Skeletal muscle tissue (tissue), 4 donors: ENCODE data around the gene ARHGEF7. TPM values are rescaled to one million over a fixed set of nuclear protein-coding genes. Genes with fewer than 3 reads are reported as not detected.

Experiments
- H3K27ac ChIP-seq: one replicate; pipeline ENCODE4 v1.7.0; 2013; ENCODE audit warnings: mild to moderate bottlenecking, low read depth, low read length, inconsistent platforms
- H3K27me3 ChIP-seq, 3 donors: one replicate each; pipeline ENCODE4 v1.7.0; 2013; ENCODE audit warnings: low read length in 3 of 3; ENCODE audit not compliant: control insufficient read depth in 3 of 3, insufficient read depth in 3 of 3
- H3K36me3 ChIP-seq, 3 donors: one replicate each; pipeline ENCODE4 v1.7.0; 2013; ENCODE audit warnings: low read length in 3 of 3; ENCODE audit not compliant: control insufficient read depth in 3 of 3, insufficient read depth in 3 of 3
- H3K4me1 ChIP-seq, 3 donors: one replicate each; pipeline ENCODE4 v1.7.0; 2013; ENCODE audit warnings: low read length in 3 of 3, mild to moderate bottlenecking in 3 of 3; ENCODE audit not compliant: control insufficient read depth in 3 of 3, insufficient read depth in 3 of 3
- H3K4me3 ChIP-seq, 3 donors: one replicate each; pipeline ENCODE4 v1.7.0; 2013; ENCODE audit warnings: low read length in 3 of 3
- H3K9ac ChIP-seq, 3 donors: one replicate each; pipeline ENCODE4 v1.7.0; 2013; ENCODE audit warnings: low read length in 3 of 3, mild to moderate bottlenecking in 3 of 3, moderate library complexity in 2 of 3, low read depth in 1 of 3
- H3K9me3 ChIP-seq, 3 donors: one replicate each; pipeline ENCODE4 v1.7.0; 2013; ENCODE audit warnings: low read length in 3 of 3; ENCODE audit not compliant: control insufficient read depth in 3 of 3
- total RNA-seq: library from RNA; depleted of rRNA; stranded (reverse); fragments of >200 nt; gene quantifications from one replicate; pipeline ENCODE4 v1.2.3, GENCODE V29; 2014
- donor health status: Osteomylitis.

ARHGEF7 gene
- total RNA-seq, 1 donor from 2014 or later, result 99.7 TPM

DNA sequence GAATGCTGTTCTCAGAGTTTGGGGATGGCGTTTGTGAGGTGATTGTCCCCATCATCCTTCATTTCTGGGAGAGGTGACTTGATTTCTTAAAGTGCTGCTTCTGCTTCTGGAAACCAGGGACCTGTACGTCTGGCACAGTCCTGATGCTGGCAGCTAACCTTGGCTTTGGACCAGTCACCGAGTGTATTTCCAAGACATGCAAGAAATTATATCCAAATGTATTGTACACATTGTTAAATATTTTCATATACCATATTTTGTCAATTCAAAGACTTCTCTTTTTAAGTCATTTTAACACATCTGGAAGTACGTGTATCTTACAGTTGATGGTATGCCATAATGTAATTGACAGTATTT lies 97.4 kb downstream of the ARHGEF7 start:
- Histone ChIP-seq H3K4me3 (no peak overlapping the region), H3K27ac (peak overlapping the region; percentile 38), H3K27me3 (no peaks in the 10 kb centered on the region), H3K9me3 (no peaks in the 10 kb centered on the region), H3K9ac (no peak overlapping the region), H3K36me3 (no peaks in the 10 kb centered on the region), H3K4me1 (peaks cover 58 to 82% (median 72%) of the 10 kb centered on the region in 3 donors)

DNA sequence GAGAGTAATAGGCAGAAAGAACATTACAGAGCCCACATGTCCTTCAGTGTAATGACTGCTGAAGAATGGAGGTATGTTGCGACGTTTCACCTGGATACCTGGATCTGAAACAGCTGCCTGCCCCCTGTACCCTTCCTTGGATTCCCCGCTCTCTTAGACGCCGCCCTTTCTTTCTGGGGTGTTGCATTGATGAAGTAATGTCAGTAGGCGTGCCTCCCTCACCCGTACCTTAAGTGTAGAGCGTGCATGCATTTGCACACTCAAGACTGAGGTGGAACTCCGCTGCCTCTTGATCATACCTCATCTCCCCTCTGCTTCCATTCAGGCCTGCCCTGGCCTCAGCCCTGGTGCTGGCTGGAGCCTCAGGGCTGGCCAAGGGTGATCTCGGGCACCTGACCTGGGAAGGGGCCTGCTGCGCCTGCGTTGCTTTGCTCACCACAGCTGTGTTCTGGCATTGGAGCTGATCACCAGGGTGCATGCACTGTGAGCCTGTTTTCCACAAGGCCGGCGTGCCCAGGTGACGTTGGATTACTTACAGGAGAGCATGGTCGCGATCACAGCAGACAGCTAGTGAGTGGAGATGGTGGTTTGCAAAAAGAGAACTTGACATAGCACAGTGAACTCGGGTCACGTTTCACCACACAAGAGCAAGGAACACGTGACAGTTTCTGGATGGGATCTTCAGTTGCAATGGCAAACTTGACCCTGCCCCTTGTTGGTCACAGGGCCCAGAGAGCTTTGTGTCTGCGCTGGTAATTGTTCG lies 99.0 kb downstream of the ARHGEF7 start:
- peaks cover 62 to 80% (median 70%) of the 10 kb centered on the region in 3 donors for H3K4me1 ChIP-seq
- peak overlapping the region; percentile 50 for H3K27ac ChIP-seq

DNA sequence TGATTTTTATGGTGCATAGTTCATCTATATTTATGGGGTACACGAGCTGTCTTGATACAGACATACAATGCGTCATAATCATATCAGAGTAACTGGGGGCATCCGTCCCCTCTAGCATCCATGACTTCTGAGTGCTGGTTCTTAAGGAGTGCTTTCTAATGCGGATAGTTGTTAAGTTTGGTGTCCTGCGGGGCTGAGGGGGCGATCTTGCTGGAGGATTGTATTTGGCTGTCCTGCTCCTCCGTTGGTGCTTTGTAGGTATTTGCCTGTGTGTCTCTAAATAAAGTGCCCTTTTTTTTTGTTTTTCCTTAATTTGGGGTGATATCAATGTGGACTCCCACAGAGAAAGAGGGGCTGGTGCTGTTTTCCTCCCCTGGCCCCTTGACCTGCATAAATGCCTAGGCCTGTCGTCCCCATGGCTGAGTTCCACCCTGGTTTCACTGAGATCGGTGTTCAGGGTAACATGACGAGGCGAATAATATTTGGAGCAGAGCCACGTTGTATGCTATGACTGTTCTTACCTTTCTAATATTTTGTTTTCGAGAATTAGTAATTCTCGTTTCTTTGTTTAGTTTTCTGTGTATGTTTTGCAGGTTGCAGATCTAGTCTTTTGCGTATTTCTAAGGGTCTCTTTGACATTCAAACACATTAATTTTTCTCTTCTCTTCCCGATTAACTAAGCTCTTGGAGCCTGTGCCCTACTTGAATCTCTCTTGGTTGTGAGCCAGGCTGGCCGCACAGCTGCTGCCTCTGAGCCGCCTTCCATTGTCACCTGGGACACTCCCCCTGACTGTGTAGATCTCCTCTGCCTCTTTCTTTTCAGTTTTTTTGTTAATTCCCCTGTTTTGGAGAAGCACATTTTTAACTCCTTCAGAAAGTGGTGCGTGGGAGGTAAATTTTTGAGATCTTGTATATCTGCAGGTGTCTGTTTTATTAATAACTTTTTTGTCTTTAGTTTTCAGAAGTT lies 100.3 kb downstream of the ARHGEF7 start:
- H3K27me3 ChIP-seq, result no peaks in the 10 kb centered on the region
- peak overlapping the region in 2 of 3 donors; percentile 5 to 17 for H3K4me3 ChIP-seq
- H3K36me3 ChIP-seq, result no peaks in the 10 kb centered on the region
- H3K27ac ChIP-seq, result peak overlapping the region; percentile 76
- peak overlapping the region in 2 of 3 donors; percentile 32 to 42 for H3K9ac ChIP-seq
- no peaks in the 10 kb centered on the region for H3K9me3 ChIP-seq
- peaks cover 67 to 79% (median 71%) of the 10 kb centered on the region in 3 donors for H3K4me1 ChIP-seq

More for the DNA sequence above, 99.0 kb downstream of the ARHGEF7 start:
- Histone ChIP-seq H3K4me3 (peak overlapping the region in 1 of 3 donors; percentile 19), H3K27me3 (no peaks in the 10 kb centered on the region), H3K9me3 (no peaks in the 10 kb centered on the region), H3K9ac (no peak overlapping the region), H3K36me3 (no peaks in the 10 kb centered on the region)

DNA sequence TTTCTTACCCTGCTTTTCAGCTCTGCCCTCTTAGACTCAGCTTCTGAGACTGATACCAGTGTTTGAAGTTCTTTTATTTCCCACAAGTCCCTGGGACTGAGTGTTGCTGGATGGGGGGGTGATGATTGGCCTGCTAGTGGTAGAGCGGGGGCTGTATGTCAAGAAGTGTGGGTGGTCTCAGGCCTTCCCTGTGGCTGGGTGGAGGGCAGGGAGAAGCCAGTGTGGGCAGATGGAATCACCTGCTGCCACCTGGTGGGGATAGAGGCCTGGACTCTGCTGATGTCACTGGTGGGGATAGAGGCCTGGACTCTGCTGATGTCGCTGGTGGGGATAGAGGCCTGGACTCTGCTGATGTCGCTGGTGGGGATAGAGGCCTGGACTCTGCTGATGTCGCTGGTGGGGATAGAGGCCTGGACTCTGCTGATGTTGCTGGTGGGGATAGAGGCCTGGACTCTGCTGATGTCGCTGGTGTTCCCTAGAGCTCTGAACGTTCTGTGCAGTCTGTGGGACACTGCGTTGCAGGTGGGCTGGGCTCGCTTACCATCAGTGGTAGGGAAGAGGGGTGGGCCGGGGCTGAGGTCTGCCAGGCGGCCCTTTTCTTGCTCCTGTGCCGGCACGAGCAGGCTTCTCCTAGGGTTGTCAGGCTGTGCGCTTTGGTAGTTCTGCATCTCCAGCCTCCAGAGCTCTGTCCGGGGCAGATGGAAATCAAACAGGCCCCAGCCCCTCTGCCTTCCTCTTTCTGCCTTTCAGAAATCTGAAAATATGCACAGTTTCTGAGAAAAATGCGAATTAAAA lies 101.3 kb downstream of the ARHGEF7 start:
- Histone ChIP-seq H3K4me1 (peaks cover 62 to 73% (median 66%) of the 10 kb centered on the region in 3 donors), H3K27ac (peak overlapping the region; percentile 76), H3K4me3 (no peak overlapping the region), H3K9me3 (no peaks in the 10 kb centered on the region), H3K36me3 (no peaks in the 10 kb centered on the region), H3K9ac (peak overlapping the region in 2 of 3 donors; percentile 36 to 69), H3K27me3 (no peaks in the 10 kb centered on the region)

DNA sequence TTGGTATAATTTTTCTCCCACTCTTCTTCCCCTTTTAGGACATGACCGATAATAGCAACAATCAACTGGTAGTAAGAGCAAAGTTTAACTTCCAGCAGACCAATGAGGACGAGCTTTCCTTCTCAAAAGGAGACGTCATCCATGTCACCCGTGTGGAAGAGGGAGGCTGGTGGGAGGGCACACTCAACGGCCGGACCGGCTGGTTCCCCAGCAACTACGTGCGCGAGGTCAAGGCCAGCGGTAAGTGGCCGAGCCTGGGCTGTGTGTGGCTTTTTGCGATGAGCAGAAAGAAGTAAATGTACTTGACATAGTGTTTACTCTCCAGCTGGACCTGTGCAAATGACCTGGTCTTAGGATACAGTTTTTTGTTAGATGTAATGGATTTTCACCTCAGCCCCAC lies 102.5 kb downstream of the ARHGEF7 start:
- H3K4me3 ChIP-seq, result no peak overlapping the region
- H3K27me3 ChIP-seq, result no peaks in the 10 kb centered on the region
- H3K27ac ChIP-seq, result peak overlapping the region; percentile 15
- H3K9ac ChIP-seq, result peak overlapping the region in 2 of 3 donors; percentile 35 to 69
- no peaks in the 10 kb centered on the region for H3K36me3 ChIP-seq
- H3K9me3 ChIP-seq, result no peaks in the 10 kb centered on the region
- H3K4me1 ChIP-seq, result peaks cover 53 to 65% (median 60%) of the 10 kb centered on the region in 3 donors

DNA sequence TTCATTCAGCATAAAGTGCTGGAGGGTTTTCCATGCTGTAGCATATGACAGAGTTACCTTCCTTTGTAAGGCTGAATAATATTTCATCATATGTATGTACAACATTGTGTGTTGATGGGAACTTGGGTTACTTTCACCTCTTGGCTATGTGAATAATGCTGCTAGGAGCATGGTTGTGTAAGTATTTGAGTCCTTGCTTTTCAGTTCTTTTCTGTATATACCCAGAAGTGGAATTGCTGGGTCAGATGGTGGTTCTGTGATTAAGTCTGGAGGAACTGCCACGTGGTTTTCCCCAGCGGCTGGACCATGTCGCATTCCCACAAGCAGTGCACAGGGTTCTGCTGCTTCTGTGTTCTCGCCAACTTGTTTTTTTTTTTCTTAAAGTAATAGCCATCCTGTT lies 104.2 kb downstream of the ARHGEF7 start:
- H3K4me3 ChIP-seq, result peak overlapping the region in 1 of 3 donors; percentile 13
- H3K27ac ChIP-seq, result peak overlapping the region; percentile 29
- H3K4me1 ChIP-seq, result peaks cover 45 to 51% (median 47%) of the 10 kb centered on the region in 3 donors
- no peaks in the 10 kb centered on the region for H3K27me3 ChIP-seq
- H3K9ac ChIP-seq, result no peak overlapping the region
- H3K9me3 ChIP-seq, result no peaks in the 10 kb centered on the region
- H3K36me3 ChIP-seq, result no peaks in the 10 kb centered on the region

DNA sequence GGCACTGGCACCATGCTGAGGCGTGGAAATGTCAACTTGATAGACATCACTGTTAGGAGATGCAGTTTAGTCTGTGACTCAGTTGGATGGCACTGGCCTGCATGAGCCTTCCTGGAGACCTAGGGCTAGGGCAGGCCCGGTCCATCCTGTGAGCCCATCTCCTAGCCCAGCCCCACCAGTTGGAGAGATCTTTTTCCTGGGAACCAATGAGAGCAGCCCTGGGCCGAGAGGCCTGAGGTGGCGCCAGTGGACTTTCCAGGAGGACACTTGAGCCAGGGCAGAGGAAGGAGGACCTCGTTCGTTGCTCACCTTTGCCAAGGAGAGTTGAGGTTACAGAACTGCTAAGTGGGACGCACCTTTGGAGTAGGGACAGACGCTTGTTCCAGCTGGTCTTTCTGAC lies 104.8 kb downstream of the ARHGEF7 start:
- peak overlapping the region; percentile 26 for H3K27ac ChIP-seq
- peak overlapping the region in 1 of 3 donors; percentile 47 for H3K9ac ChIP-seq
- H3K36me3 ChIP-seq, result no peaks in the 10 kb centered on the region
- H3K9me3 ChIP-seq, result no peaks in the 10 kb centered on the region
- H3K27me3 ChIP-seq, result no peaks in the 10 kb centered on the region
- H3K4me1 ChIP-seq, result peaks cover 41 to 54% (median 50%) of the 10 kb centered on the region in 3 donors
- H3K4me3 ChIP-seq, result peak overlapping the region in 2 of 3 donors; percentile 11 to 41

DNA sequence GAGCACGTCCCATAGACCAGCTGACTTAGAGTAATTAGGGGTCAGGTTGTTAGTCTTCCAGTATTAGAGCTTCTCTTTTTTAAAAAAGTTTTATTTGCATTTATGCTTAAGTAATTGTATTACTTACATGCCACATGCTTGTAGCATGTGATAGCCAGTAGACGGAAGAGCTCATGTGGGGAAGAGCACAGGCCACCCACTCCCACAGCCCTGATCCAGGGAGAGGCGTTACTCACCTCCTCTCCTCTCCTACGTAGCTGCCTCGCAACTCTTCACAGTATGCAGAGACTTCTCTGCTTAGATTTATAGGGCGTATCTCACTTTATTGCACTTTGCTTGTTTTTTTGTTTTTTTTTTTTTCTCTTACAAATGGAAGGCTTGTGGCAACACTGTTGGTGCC lies 110.1 kb downstream of the ARHGEF7 start:
- H3K4me1 ChIP-seq, result peaks cover 21 to 38% (median 30%) of the 10 kb centered on the region in 3 donors

DNA sequence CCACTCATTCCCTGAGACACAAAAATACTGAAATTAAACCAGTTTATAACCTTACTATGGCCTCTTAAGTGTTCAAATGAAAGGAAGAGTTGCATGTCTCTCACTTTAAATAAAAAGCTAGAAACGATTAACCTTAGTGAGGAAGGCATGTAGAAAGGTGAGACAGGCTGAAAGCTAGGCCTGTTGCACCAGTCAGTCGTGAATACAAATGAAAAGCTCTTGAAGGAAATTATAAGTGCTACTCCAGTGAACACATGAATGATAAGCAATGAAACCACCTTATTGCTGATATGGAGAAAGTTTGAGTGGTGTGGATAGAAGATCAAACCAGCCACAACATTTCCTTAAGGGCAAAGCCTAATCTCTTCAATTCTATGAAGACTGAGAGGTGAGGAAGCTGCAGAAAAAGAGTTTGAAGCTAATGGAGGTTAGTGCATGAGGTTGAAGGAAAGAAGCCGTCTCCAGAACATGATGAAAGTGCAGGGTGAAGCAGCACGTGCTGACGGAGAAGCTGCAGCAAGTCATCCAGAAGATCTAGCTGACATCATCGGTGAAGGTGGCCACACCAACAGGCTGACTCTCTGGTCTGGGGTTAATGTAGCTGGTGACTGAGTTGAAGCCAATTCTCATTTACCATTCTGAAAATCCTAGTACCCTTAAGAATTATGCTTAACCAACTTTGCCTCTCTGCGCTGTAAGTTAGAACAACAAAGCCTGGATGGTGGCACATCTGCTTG lies 110.9 kb downstream of the ARHGEF7 start:
- H3K4me1 ChIP-seq, result peaks cover 20 to 38% (median 31%) of the 10 kb centered on the region in 3 donors
- H3K9ac ChIP-seq, result no peak overlapping the region
- no peaks in the 10 kb centered on the region for H3K27me3 ChIP-seq
- no peak overlapping the region for H3K4me3 ChIP-seq
- no peaks in the 10 kb centered on the region for H3K9me3 ChIP-seq
- peaks cover 0 to 3% (median 2%) of the 10 kb centered on the region in 3 donors for H3K36me3 ChIP-seq
- H3K27ac ChIP-seq, result no peak overlapping the region

More for the DNA sequence above, 110.1 kb downstream of the ARHGEF7 start:
- Histone ChIP-seq H3K4me3 (no peak overlapping the region), H3K36me3 (peaks cover 0 to 3% (median 2%) of the 10 kb centered on the region in 3 donors), H3K27ac (no peak overlapping the region), H3K9ac (no peak overlapping the region), H3K9me3 (no peaks in the 10 kb centered on the region), H3K27me3 (no peaks in the 10 kb centered on the region)
